HG03460 (cell line): Measurements from ENCODE around the gene SDHAF2.
A peak's percentile ranks its signal among the peaks of the same experiment; 100 is the strongest.
"Not testable (repeated sequence)": the region's sequence is repeated elsewhere in the genome, so short reads cannot be mapped to it uniquely, and the experiment has no call there.

Experiments
- ATAC-seq: cut with Tn5 transposase; IDR thresholded peaks from one replicate; pipeline ENCODE4 v1.9.1; 2021; ENCODE audit not compliant: unreplicated experiment

The SDHAF2 gene

DNA sequence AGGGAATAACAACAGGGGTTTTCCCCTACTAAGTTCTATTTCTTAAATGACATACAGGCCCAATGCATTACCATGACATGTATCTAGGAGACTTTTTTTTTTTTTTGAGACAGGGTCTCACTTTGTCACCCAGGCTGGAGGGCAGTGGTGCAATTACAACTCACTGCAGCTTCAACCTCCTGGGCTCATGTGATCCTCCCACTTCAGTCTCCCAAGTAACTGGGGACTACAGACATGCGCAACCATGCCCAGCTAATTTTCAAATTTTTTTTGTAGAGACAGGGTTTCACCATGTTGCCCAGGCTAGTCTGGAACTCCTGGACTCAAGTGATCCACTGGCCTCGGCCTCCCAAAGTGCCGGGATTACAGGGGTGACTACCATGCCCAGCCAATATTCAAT is 7.7 kb upstream of the SDHAF2 start:
- no peak for ATAC-seq

DNA sequence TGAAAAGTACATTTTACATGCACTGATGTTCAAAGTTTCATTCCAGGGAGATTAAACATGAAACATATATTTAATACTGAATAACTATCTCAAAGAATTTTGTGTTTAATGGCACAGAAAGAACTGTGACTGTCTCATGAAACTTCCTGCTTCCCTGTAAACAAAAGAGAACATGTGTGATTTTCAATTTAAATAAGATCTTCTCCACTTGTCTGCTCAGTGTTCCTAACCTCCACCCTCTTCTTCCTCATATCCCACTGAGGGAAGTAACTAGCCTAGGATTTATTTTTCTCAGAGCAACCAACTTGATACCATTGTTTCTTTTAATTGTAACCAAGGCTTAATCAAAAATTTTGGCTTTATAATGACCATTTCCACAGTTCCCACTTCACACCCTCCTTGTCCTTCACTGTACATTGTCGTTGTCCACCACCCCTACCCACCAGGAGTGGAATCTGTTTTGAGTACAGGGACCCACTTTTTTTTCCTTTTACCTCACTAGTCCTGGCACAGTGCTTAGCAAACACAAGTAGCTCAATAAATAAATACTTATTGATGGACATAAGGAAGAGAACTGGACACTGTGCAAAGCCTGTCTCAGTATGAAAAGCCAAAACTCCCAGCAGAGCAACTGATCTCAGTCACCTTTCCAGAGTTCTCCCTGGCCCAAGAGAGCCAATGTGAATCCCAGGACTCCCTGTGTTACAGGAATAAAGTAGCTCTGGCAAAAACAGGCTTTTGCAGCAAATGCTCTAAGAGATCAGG is 4.4 kb upstream of the SDHAF2 start:
- ATAC-seq: no peak

DNA sequence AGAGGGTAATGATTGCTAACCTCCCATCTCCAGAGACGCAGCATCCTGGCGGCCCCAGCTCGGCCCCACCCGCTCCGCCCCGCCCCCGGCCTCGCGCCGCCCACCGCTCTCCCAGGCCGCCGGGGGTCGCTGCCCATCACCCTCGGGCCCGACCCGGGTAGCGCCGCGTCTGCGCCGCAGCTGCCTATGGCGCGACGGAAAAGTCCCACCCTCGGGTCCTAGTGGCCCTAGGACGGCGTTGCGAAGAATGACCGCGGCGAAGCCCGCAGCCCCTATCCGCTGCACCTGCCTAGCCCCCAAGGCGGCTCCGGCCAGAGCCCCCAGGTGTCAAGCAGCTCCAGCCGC is 606 bp upstream of the SDHAF2 start:
- peak; percentile 59 for ATAC-seq

DNA sequence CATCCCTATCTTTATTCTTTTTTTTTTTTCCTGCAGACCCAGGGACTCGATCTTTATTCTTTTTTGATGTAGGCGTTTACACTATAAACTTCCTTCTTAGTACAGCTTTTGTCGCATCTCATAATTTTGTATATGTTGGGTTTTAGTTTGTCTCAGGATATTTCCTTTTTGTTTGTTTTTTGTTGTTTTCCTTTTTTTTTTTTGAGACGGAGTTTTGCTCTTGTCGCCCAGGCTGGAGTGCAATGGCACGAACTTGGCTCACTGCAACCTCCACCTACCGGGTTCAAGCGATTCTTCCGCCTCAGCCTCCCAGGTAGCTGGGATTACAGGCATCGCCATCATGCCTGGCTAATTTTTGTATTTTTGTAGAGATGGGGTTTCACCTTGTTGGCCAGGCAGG is 915 bp downstream of the SDHAF2 start:
- not testable (repeated sequence) for ATAC-seq

DNA sequence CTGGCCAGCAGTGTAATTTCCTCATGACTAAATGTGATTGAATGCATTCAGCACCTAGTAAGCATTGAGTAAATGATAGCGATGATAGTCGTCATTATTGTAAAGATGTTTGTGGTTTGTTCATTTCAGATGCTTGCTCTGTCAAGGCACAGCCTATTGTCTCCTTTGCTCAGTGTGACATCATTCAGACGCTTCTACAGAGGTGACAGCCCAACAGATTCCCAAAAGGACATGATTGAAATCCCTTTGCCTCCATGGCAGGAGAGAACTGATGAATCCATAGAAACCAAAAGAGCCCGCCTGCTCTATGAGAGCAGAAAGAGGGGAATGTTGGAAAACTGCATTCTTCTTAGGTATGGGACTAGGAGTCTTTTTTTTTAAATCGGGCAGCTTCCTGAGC is 7.6 kb downstream of the SDHAF2 start:
- no peak for ATAC-seq

DNA sequence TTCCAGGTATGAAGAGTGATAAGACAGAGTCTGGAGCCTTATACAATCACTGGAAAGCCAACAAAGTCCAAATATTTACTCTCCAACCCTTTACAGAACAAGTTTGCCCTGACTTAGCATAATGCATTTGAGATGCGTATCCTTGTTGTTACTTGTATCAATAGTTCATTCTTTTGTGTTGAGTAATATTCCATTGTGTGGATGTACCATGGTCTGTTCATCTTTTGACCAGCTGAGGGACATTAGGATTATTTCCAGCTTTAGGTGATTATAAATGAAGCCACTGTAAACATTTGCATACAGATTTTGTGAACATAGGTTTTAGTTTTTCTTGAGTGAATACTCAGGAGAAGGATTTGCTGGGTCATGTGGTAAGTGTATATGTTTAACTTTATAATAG is 9.7 kb downstream of the SDHAF2 start:
- no peak for ATAC-seq

DNA sequence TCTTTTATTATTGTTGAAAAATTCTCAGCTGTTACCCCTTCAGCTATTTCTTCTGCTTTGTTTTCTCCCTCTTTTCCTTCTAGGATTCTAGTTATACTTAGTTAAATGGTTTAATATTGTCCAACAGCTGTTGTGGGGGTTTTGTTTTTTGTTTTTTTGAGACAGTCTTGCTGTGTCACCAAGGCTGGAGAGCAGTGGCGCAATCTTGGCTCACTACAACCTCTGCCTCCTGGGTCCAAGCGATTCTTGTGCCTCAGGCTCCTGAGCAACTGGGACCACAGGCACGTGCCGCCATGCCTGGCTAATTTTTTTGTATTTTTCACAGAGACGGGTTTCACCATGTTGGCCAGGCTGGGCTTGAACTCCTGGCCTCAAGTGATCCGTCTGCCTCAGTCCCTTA is 12.7 kb downstream of the SDHAF2 start:
- ATAC-seq: no peak

DNA sequence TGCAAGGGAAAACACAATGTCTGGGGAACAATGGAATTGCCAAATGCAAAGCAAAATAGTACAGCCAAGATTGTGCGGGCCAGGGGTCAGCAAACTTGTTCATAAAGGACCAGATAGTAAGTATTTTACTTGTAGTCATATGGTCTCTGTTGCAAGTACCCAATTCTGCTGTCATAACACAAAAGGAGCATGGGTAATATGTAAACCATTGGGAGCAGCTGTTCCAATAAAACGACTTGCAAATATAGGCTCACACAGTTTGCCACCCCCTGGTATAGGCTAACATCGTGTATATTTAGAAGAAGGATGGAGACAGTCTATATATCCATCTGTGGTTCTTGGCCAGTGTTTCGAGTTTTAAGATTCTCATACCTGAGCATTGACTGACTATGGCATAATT is 15.6 kb downstream of the SDHAF2 start:
- ATAC-seq: no peak

DNA sequence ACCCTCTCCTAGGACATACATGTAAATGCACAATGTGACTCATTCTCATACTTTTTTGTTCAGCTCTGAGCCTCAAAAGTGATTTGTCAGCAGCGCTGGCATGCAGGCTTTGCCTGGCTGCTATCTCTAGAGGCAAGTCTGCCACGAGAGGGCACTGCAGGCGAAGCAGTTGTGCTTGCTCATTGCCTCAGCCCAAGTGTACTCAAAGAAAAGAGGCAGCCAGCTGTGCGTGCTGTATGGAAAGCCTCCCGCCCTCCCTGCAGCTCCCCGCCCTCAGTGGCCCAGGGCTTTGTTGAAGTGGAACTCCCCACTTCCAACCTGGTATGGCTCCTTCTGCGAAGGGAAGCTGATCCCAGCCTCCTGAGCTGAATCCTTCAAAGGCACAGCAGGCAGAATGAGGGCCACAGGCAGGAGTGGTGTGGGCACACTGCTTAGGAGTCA is 16.3 kb downstream of the SDHAF2 start:
- ATAC-seq: no peak

DNA sequence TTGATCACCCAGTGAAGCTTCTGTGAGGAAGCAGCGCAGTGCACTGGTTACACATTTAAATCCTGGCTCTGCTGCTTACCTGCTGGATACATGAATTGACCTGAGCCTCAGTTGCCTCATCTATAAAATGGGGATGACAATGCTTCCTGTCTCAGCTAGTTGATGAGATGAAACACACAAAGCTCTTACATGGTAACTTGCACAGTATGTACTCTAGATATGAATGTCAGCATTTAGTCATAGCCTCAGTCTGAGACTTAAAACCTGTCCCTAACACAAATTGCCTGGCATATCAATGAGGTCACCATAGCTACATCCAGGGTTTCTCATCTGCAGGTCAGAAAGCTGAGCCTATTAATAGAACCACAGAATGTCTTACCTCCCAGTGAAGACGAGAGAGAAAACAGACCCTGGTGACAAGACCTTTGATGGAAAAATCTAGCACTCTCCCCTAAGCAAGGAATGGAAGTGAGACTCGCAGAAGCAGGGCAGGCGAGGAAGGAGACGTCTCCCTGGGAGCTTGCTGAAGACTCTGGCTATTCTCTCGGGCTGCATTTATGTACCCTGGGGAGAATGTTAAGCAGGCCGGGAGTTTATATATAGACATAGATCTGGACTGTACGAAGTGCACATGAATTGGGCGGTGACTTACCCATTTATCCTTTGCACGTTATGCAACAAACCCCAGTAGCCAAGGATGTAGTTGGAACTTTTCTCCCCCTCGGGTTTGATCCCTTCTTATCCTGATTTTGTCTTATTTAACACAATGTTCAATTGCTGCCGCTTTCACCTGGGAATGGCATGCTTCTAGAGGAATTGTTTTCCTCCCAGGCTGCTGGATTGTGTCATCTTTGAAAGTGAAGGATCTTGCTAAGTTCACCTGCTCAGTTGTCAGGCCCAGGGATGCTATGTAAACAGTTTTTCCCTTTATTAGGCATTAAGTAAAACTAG is 18.0 kb downstream of the SDHAF2 start:
- no peak for ATAC-seq

DNA sequence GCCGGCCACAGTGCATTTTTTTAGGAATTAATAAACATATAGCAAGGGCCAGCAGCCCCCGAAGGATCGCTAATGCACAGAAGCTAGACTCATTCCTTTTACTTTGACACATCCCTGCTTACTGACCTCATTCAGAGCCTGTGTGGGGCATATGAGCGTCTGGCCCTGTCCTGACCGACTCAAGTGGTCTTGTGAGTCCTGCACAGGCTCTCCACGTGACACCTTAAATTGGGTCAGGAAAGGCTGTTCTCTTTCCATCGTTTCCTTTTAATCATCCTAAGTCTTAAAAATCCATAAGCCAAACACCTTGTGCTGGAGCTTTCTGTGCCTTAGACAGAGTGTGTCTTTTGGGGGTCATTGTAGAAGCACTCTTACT is 18.6 kb downstream of the SDHAF2 start:
- ATAC-seq: no peak

DNA sequence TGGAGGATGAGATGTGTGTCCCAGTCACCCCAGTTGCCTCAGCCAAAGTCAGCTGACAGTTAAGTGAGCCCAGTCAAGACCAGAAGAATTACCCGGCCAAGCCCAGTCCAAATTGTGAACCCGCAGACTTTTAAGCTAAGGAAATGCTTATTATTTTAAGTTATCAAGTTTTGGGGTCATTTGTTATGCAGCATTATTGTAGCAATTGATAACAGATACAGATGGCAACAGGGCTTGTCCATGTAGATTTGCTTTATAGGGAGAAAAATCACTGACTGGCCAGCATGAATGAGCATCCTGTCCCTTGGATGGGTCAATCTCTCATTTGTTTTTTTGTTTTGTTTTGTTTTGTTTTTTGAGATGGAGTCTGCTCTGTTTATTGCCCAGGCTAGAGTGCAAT is 22.9 kb downstream of the SDHAF2 start:
- ATAC-seq: no peak

DNA sequence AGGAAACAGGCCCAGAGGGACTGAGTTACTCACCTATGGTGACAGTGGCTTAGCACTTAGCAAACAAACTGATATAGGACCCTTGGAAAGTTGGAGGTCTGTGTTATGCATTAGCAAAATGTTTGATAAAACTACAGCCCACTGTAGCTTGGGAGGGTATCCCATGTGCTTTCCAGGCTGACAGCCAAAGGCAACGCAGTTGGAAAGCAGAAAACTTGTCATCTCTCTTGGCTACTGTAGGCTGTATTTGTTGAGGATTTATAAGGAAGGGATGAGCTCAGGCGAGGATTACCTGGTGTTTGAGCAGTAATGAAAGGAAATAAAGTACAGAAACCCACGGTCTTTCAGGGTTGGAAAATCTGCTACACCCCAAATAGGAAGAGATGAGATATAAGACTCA is 23.8 kb downstream of the SDHAF2 start:
- no peak for ATAC-seq

DNA sequence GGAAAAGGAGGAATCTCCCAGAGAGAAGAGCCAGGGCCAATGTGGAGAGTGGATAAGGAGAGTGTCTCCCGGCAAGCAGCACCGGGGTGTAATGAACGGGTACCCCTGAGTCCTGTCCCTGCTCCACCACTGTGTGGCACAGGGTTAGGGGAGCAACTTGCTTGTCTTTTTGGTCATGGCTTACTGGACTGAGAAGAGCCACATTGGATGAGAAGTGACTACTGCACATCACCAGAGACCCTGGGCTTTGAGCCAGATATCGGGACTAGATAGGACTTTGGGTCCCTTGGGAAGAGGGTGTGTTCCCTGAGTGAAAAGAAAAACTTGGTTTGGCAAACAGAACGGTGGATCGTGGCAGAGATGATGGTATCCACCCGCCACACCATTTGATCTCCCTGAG is 24.6 kb downstream of the SDHAF2 start:
- ATAC-seq: no peak

DNA sequence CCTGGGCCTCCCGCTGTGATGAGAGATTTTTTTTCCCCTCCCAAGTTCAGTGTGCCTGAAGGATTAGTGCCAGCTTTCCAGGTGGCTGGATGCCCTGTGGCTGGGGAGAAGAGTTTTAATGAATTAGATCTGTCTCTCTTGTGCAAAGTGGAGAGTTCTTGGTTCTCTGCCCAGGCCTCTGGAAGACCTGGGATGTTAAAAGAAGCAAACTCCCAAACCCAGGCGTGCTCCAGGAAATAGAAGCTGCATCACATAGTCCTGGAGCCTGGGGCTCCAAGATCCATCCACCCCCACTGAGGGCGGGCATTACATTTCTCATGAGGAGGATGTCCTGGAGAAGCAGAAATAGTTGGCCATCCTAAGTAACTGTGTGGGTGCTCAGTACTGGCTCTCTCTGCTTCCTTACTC is 30.6 kb downstream of the SDHAF2 start:
- no peak for ATAC-seq

DNA sequence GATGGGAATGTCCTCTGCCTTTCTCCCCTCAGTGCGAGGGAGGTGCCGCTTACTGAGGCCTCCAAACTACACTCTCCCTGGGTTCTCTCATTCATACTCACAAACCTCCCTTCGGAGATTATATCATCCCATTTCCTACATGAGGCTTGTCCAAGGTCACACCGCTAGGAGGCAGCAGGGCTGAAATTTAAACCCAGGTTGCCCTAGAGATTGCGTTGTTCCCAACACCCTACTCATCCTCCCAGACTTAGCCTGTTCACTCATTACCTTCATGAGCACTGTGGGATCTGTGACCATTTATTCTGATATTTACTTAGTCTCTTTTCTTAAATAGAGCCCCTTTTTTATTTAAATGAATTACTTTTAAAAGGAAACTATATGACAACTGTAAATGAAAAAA is 31.1 kb downstream of the SDHAF2 start:
- no peak for ATAC-seq

DNA sequence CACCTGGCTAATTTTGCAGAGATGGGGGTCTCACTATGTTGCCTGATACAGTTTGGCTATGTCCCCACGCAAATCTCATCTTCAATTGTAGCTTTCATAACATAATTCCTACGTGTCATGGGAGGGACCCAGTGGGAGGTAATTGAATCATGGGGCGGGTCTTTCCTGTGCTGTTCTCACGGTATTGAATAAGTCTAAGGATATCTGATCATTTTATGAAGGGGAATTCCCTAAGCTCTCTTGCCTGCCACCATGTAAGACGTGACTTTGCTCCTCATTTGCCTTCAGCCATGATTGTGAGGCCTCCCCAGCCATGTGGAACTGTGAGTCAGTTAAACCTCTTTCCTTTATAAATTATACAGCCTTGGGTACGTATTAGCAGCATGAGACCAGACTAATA is 37.7 kb downstream of the SDHAF2 start:
- ATAC-seq: not testable (repeated sequence)

DNA sequence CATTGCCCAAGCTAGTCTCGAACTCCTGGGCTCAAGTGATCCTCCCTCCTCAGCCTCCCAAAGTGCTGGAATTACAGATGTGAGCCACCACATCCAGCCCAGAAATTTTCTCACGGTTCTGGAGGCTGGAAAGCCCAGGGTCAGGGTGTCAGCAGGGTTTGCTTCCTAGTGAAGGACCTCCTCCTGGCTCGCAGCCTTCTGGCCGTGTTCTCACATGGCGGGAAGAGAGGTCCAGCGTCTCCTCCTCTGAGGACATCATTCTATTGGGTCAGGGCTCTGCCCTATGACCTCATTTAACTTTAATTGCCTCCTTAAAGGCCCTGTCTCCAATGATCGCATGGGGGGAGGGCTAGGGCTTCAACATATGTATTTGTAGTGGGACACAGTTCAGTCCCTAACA is 38.1 kb downstream of the SDHAF2 start:
- no peak for ATAC-seq

DNA sequence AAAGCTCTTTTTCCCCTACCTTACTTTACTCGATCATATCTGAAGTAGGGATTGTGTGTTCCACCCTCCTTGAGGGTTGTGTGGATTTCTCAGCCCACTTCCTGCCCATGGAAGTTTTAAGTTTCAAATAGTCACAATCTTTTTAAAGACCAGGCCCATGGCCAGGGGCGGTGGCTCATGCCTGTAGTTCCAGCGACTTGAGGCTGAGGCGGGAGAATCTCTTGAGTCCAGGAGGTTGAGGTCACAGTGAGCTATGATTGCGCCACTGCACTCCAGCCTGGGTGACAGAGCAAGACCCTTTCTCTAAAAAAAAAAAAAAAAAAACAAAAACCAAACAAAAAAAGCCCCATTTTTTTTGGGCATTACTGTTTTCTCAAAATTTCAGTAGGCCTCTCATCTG is 42.4 kb downstream of the SDHAF2 start:
- no peak for ATAC-seq

DNA sequence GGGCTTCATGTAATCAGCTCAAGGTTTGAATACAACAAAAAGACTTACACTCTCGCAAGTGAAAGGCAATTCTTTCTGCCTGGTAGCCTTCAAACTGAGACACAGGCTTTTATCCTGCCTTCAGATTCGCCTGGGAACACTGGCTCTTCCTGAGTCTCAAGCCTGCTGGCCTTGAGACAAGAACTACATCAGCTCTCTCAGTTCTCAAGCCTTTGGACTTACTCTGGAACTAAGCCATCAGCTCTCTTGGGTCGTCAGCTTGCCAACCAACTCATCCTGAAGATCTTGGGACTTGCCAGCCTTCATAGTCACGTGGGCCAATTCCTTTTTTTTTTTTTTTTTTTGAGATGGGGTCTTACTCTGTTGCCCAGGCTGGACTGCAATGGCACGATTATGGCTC is 42.9 kb downstream of the SDHAF2 start:
- ATAC-seq: no peak

DNA sequence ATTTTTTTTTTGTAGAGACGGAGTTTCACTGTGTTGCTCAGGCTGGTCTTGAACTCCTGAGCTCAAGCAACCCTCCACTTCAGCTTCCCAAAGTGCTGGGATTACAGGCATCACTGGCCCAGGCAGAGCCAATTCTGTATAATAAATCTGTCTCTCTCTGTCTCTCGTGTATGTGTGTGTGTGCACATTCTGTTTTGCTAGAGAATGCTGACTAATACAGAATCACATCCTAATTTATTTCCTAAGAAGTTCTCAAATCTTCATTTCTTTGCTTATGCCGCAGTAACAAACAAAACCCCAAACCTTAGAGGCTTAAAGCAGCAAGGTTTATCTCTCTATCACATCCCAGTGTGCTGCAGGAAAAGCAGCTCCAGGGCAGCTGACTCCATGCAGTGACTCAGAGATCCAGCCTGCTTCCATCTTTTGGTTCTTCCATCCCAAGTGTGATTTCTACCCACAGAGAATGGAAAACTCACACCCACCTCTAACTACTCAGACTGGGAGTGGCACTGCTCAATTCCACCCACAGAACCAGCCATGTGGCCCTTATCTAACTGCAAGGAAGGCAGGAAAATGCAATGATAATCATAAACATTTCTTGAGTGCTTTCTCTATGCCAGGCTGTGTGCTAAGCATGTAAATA is 43.6 kb downstream of the SDHAF2 start:
- ATAC-seq: no peak
